ENCODE measurements around the gene PRR12.
"Not testable (repeated sequence)": the region's sequence is repeated elsewhere in the genome, so short reads cannot be mapped to it uniquely, and the experiment has no call there.

The PRR12 gene

GRCh38 chr19:49617860-49618259 is 26.9 kb downstream of the PRR12 start:
- DNase-seq (ENCODE audit: low read depth, low spot score) = not testable (repeated sequence)

- no peak for DNase-seq (ENCODE audit: low read depth, low spot score)
Observed at GRCh38 chr19:49624967-49625910, 34.3 kb downstream of the PRR12 start.

GRCh38 chr19:49626226-49626625 is 35.2 kb downstream of the PRR12 start:
- no peak for DNase-seq (ENCODE audit: low read depth, low spot score)

GRCh38 chr19:49629659-49630058 is 38.7 kb downstream of the PRR12 start:
- DNase-seq (ENCODE audit: low read depth, low spot score) = no peak

GRCh38 chr19:49631014-49631588 is 40.1 kb downstream of the PRR12 start:
- DNase-seq (ENCODE audit: low read depth, low spot score) = no peak

GRCh38 chr19:49631610-49632192 is 40.7 kb downstream of the PRR12 start:
- no peak for DNase-seq (ENCODE audit: low read depth, low spot score)

GRCh38 chr19:49632576-49632975 is 41.6 kb downstream of the PRR12 start:
- no peak for DNase-seq (ENCODE audit: low read depth, low spot score)

GRCh38 chr19:49633273-49633672 is 42.3 kb downstream of the PRR12 start:
- DNase-seq (ENCODE audit: low read depth, low spot score) = not testable (repeated sequence)

GRCh38 chr19:49635530-49636232 is 44.7 kb downstream of the PRR12 start:
- DNase-seq (ENCODE audit: low read depth, low spot score) = no peak

GRCh38 chr19:49636233-49636932 is 45.4 kb downstream of the PRR12 start:
- no peak for DNase-seq (ENCODE audit: low read depth, low spot score)

- DNase-seq (ENCODE audit: low read depth, low spot score) = no peak
Observed at GRCh38 chr19:49637821-49638738, 47.1 kb downstream of the PRR12 start.

GRCh38 chr19:49639401-49640112 is 48.6 kb downstream of the PRR12 start:
- no peak for DNase-seq (ENCODE audit: low read depth, low spot score)

- peak; percentile 100 for DNase-seq (ENCODE audit: low read depth, low spot score)
Observed at GRCh38 chr19:49640113-49640898, 49.3 kb downstream of the PRR12 start, which contains the start of gene RRAS. Gene RRAS, minus strand, starts transcription at chr19:49640143. Its CDS starts 45 bp downstream, at chr19:49640098.

GRCh38 chr19:49641688-49642491 is 50.9 kb downstream of the PRR12 start, which contains the start of gene SCAF1:
Gene SCAF1, plus strand, starts transcription at chr19:49642209. Its CDS starts 2,818 bp downstream, at chr19:49645027.
- DNase-seq (ENCODE audit: low read depth, low spot score) = peak; percentile 99

GRCh38 chr19:49642492-49643035 is 51.6 kb downstream of the PRR12 start:
- DNase-seq (ENCODE audit: low read depth, low spot score) = no peak

- DNase-seq (ENCODE audit: low read depth, low spot score) = no peak
Observed at GRCh38 chr19:49643466-49643865, 52.5 kb downstream of the PRR12 start.

GRCh38 chr19:49645592-49645991 is 54.6 kb downstream of the PRR12 start:
- DNase-seq (ENCODE audit: low read depth, low spot score) = no peak
